Caco-2 (cell line): ENCODE measurements around the gene PRCC. TPM values are rescaled to one million over a fixed set of nuclear protein-coding genes. Genes with fewer than 3 reads are reported as not detected.
A peak's percentile ranks its signal among the peaks of the same experiment; 100 is the strongest.

Experiments used
- BruUV-seq: library from RNA; stranded (reverse); fragments of 400-500 nt; replicated peaks from 2 replicates; lab custom pipeline; 2021; lab: Mats Ljungman, UMichigan
- CTCF ChIA-PET: fragments of 300-600 bp; sonication (Branson Sonifier 250); formaldehyde crosslinking; loops from one replicate; lab custom pipeline; 2022; ENCODE audit warnings: antibody characterized with exemption; lab: Charles Lee
- POLR2A ChIA-PET: fragments of 300-600 bp; sonication (Branson Sonifier 250); formaldehyde crosslinking; loops from one replicate; lab custom pipeline; 2022; ENCODE audit warnings: antibody characterized with exemption; lab: Charles Lee
- DNase-seq, 2 experiments: peaks; one replicate each; pipeline versions ENCODE4 v3.0.0 to v3.0.0-alpha.2; 2020 to 2022
- H3K27me3 ChIP-seq: replicated peaks from 2 replicates; pipeline ENCODE4 v1.6.0; 2011; ENCODE audit warnings: low read length; ENCODE audit not compliant: control insufficient read depth, insufficient read depth
- H3K36me3 ChIP-seq: 2 replicates; pipeline ENCODE4 v1.5.1; 2011; ENCODE audit warnings: low read length; ENCODE audit not compliant: control insufficient read depth, insufficient read depth
- H3K4me1 ChIP-seq: fragments of 250-450 bp; sonication (Bioruptor Pico); 2 replicates; pipeline ENCODE4 v1.5.1; 2020; ENCODE audit warnings: mild to moderate bottlenecking
- H3K4me3 ChIP-seq: 2 replicates; pipeline ENCODE4 v1.5.1; 2011; ENCODE audit warnings: low read depth, mild to moderate bottlenecking, control low read depth, low read length
- H3K9me3 ChIP-seq: fragments of 250-450 bp; sonication (Bioruptor Pico); 2 replicates; pipeline ENCODE4 v1.5.1; 2020; ENCODE audit warnings: mild to moderate bottlenecking, moderate library complexity
- H3K27ac Mint-ChIP-seq: one replicate; pipeline ENCODE4 v1.8.0; 2022; ENCODE audit warnings: mixed read lengths; ENCODE audit not compliant: unreplicated experiment
- H3K27me3 Mint-ChIP-seq: one replicate; pipeline ENCODE4 v1.8.0; 2022; ENCODE audit warnings: mixed read lengths; ENCODE audit not compliant: insufficient read depth, unreplicated experiment
- H3K36me3 Mint-ChIP-seq: one replicate; pipeline ENCODE4 v1.8.0; 2022; ENCODE audit warnings: mild to moderate bottlenecking, mixed read lengths; ENCODE audit not compliant: insufficient read depth, unreplicated experiment
- H3K4me1 Mint-ChIP-seq: one replicate; pipeline ENCODE4 v1.8.0; 2022; ENCODE audit warnings: low read depth, mixed read lengths; ENCODE audit not compliant: unreplicated experiment
- H3K4me3 Mint-ChIP-seq: one replicate; pipeline ENCODE4 v1.8.0; 2022; ENCODE audit warnings: mild to moderate bottlenecking, moderate library complexity, mixed read lengths; ENCODE audit not compliant: unreplicated experiment
- H3K9me3 Mint-ChIP-seq: one replicate; pipeline ENCODE4 v1.8.0; 2022; ENCODE audit warnings: mixed read lengths; ENCODE audit not compliant: unreplicated experiment
- intact Hi-C: fragments of 100-400 bp; cut with micrococcal nuclease; formaldehyde crosslinking; loops from one replicate; pipeline ENCODE4 v1.10.0; 2022; ENCODE audit not compliant: unreplicated experiment
- total RNA-seq: library from RNA; stranded (reverse); gene quantifications from 2 replicates; pipeline ENCODE4 v1.2.3, GENCODE V29; 2022
- TF ChIP-seq, protein P1 (sequence below), 2 experiments: fragments of 200-600 bp in 1 of 2; IDR thresholded peaks; 1 replicate in 1 of 2; 2 replicates in 1 of 2; pipeline versions ENCODE4 v1.5.1 to v1.8.0; 2011 to 2022; ENCODE audit warnings: antibody characterized with exemption in 1 of 2, control low read depth in 1 of 2, inconsistent platforms in 1 of 2, low read depth in 1 of 2, low read length in 1 of 2, mild to moderate bottlenecking in 1 of 2, moderate library complexity in 1 of 2; ENCODE audit not compliant: insufficient read depth in 1 of 2, severe bottlenecking in 1 of 2, unreplicated experiment in 1 of 2

PRCC gene
- total RNA-seq, 1 experiment from 2014 or later, result 101 TPM

DNA sequence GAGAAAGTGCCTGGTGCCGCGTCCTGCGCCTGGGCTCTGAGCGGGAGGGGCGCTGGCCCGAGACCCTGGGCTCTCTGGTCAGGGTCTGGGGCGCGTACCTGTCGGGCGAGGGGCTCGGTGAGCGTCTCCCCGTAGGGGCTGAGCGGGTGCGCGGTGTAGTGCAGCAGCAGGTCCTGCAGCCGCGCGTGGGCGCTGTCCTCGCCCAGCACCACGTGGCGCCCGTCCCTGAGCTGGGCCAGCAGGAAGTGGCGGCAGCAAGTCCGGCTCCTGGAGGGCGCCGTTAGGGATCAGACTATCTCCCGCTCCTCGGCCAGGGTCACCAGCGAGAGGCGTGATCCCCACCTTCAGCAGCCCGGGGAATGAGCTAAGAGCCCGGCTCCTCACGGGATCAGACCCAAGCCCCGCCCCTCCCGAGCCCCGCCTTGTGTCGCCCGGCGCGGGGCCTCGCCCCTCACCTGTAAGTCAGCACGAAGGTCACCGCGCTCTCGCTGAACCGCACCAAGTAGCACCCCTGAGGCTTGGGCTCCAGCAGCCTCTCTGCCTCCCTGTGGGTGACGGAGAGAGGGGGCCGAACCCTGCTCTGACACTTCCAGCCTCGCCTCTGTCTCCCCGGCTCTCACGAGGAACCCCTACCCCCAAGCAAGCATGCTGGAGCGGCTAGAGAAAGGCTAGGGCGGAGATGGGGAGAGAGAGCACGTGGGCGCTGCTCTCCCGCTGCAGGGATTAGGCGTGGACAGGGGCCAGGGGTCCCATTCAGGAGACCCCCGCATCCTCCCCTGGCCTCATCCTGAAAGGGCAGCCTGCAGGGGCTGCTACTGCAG, 46.6 kb downstream of the PRCC start:
- TF ChIP-seq, protein P1, sequence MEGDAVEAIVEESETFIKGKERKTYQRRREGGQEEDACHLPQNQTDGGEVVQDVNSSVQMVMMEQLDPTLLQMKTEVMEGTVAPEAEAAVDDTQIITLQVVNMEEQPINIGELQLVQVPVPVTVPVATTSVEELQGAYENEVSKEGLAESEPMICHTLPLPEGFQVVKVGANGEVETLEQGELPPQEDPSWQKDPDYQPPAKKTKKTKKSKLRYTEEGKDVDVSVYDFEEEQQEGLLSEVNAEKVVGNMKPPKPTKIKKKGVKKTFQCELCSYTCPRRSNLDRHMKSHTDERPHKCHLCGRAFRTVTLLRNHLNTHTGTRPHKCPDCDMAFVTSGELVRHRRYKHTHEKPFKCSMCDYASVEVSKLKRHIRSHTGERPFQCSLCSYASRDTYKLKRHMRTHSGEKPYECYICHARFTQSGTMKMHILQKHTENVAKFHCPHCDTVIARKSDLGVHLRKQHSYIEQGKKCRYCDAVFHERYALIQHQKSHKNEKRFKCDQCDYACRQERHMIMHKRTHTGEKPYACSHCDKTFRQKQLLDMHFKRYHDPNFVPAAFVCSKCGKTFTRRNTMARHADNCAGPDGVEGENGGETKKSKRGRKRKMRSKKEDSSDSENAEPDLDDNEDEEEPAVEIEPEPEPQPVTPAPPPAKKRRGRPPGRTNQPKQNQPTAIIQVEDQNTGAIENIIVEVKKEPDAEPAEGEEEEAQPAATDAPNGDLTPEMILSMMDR (IDR thresholded peaks at IDR 0.05; ENCODE audit: insufficient read depth in 1 of 2, low read depth in 1 of 2, low read length in 1 of 2, severe bottlenecking in 1 of 2, unreplicated experiment in 1 of 2), result peak; percentile 50 to 87
- H3K4me3 Mint-ChIP-seq, result peak overlapping the region; percentile 74
- H3K36me3 Mint-ChIP-seq, result peaks cover 3% of the 10 kb centered on the region
- H3K36me3 ChIP-seq, result no peaks in the 10 kb centered on the region
- H3K27ac Mint-ChIP-seq, result peak overlapping the region; percentile 53
- H3K4me3 ChIP-seq, result peak overlapping the region; percentile 55
- intact Hi-C loops, result loop anchor here (2.0 kb wide), 2 partner anchors 17 to 45 kb away; partner anchors contain the start of gene INSRR
- ChIA-PET POLR2A (interaction anchor here (0.5 to 1.0 kb wide), 6 partner anchors 9 to 837 kb away, joined by 3 to 7 read pairs (median 4); partner anchors contain the start of genes ISG20L2, METTL25B and PRCC), CTCF (interaction anchor here (0.5 to 2.0 kb wide), 23 partner anchors 8 to 137 kb away, joined by 3 to 35 read pairs (median 3); partner anchors contain the start of genes HDGF, ISG20L2, METTL25B and MRPL24)
- BruUV-seq, result TSS peak; percentile 63
- no peaks in the 10 kb centered on the region for H3K27me3 Mint-ChIP-seq
- H3K9me3 ChIP-seq, result no peaks in the 10 kb centered on the region
- no peaks in the 10 kb centered on the region for H3K9me3 Mint-ChIP-seq
- no peaks in the 10 kb centered on the region for H3K27me3 ChIP-seq
- no peaks in the 10 kb centered on the region for H3K4me1 Mint-ChIP-seq
- DNase-seq, result peak; percentile 81 to 85
- H3K4me1 ChIP-seq, result peaks cover 11% of the 10 kb centered on the region; the same call in 1 of the 2 replicates

DNA sequence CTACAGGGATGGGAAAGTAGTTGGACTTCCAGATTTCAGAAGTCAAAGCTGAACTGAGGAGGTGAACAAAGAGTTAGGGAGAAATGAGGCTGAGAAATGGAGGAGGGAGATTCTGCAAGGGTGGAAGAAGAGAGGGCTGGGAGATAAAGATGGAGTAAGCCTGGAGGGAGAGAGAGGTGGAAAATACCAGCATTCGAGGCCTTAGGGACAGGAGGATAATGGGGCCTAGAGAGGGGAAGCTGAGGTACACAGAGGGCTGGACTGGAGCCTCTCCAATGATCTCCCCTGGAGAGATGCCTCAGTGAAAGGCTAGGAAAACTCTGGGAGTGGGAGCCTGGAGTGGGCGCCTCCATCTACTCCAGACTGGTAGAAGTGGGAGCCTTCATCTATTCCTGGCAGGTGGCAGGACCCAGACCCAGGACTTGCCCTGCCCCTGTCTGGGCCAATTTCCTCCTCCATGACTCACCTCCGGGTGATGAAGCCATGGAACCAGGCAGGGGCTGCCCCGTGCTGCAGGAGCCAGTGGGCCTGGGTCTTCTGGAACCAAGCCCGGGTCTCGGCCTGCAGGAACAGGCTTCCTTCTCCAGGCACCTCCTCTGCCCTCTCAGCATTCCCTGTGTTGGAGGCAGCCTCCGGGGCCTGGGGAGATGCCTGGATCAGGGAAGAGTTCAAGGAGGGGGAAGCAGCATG, 47.4 kb downstream of the PRCC start:
- Mint-ChIP-seq H3K27me3 (no peaks in the 10 kb centered on the region), H3K27ac (no peak overlapping the region), H3K4me1 (no peaks in the 10 kb centered on the region), H3K9me3 (no peaks in the 10 kb centered on the region), H3K4me3 (peak overlapping the region; percentile 74), H3K36me3 (no peaks in the 10 kb centered on the region)
- Histone ChIP-seq H3K4me3 (peak overlapping the region; percentile 55), H3K9me3 (no peaks in the 10 kb centered on the region), H3K36me3 (no peaks in the 10 kb centered on the region), H3K27me3 (no peaks in the 10 kb centered on the region), H3K4me1 (peaks cover 11% of the 10 kb centered on the region; the same call in 1 of the 2 replicates)
- intact Hi-C loops, result loop anchor here (2.0 kb wide), 2 partner anchors 18 to 44 kb away; partner anchors contain the start of gene INSRR
- CTCF ChIA-PET, result interaction anchor here (0.7 to 2.0 kb wide), 16 partner anchors 7 to 125 kb away, joined by 3 to 35 read pairs (median 4); partner anchors contain the start of genes MRPL24 and NTRK1
- POLR2A ChIA-PET, result interaction anchor here (0.5 to 1.0 kb wide), 4 partner anchors 47 to 837 kb away, joined by 3 to 7 read pairs (median 5); partner anchors contain the start of genes ISG20L2, METTL25B and PRCC
- BruUV-seq, result no TSS peak
- no peak for DNase-seq
- TF ChIP-seq, protein P1 (IDR thresholded peaks at IDR 0.05; ENCODE audit: insufficient read depth in 1 of 2, low read depth in 1 of 2, low read length in 1 of 2, severe bottlenecking in 1 of 2, unreplicated experiment in 1 of 2), result no peak
